Measurements from ENCODE around the gene LRRC9.

GRCh38 chr14:60090864-60091519 lies 171.0 kb downstream of the LRRC9 start:
- TF ChIP-seq CTCF (conservative IDR thresholded peaks at IDR 0.05; ENCODE audit: low read length) (no peak), EZH2phosphoT487 (IDR thresholded peaks at IDR 0.05; ENCODE audit: borderline replicate concordance) (no peak)
